Left ventricle myocardium inferior (tissue), 1 donor: ENCODE results near the gene GOLGA7B. TPM values are rescaled to one million over a fixed set of nuclear protein-coding genes. Genes with fewer than 3 reads are reported as not detected.
A peak's percentile ranks its signal among the peaks of the same experiment; 100 is the strongest.

Source experiments
- DNase-seq: peaks from one replicate; pipeline ENCODE4 v3.0.0-alpha.2; 2020
- H3K27ac ChIP-seq: fragments of 200-600 bp; replicated peaks from 2 replicates; pipeline ENCODE4 v1.8.0; 2021
- H3K27me3 ChIP-seq: fragments of 200-600 bp; 2 replicates; pipeline ENCODE4 v1.8.0; 2021; ENCODE audit warnings: low read depth
- H3K36me3 ChIP-seq: fragments of 200-600 bp; 2 replicates; pipeline ENCODE4 v1.8.0; 2021
- H3K4me1 ChIP-seq: fragments of 200-600 bp; 2 replicates; pipeline ENCODE4 v1.8.0; 2021
- H3K4me3 ChIP-seq: fragments of 200-600 bp; 2 replicates; pipeline ENCODE4 v1.8.0; 2021; ENCODE audit warnings: mild to moderate bottlenecking, moderate library complexity
- H3K9me3 ChIP-seq: fragments of 200-600 bp; replicated peaks from 2 replicates; pipeline ENCODE4 v1.8.0; 2021
- intact Hi-C: fragments of 100-400 bp; cut with micrococcal nuclease; formaldehyde crosslinking; loops from one replicate; pipeline ENCODE4 v1.11.0; 2022
- total RNA-seq: library from RNA; stranded (reverse); fragmentation: NEBNext Ultra II Directional; extraction: Animal tissue kit (Norgen Biotek cat#: 25700); gene quantifications from one replicate; pipeline ENCODE4 v1.2.1, GENCODE V29; 2021
- TF ChIP-seq, protein P1 (sequence below): fragments of 200-600 bp; IDR thresholded peaks from 2 replicates; pipeline ENCODE4 v1.8.0; 2021; ENCODE audit warnings: antibody characterized with exemption, mild to moderate bottlenecking, borderline replicate concordance
- donor health status: DM: no; HTN: yes; CAD: no; lungs with severe emphysema.

Gene GOLGA7B
- total RNA-seq, 1 donor from 2014 or later, result 0.60 TPM

DNA sequence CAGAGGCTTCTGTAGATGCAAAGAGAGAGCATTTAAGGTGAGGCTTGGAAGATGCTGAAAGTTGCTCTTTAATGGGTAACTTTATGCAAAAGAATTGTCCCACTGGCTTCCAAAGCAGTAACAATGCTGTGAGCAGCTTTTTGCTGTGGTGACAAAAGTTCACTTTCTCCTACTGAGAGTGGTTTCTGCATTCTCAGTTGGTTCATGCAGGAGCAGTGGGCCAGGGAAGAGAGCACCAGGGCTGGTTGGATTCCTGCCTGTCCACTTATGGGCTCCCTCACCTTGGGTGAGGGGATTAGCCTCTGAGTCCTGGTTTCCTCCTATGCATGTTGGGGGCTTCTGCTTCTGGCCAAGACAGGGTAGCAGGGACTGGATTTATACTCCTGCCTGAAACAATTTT lies 31.1 kb upstream of the GOLGA7B start:
- intact Hi-C loops, result no loop called here
- Histone ChIP-seq H3K27me3 (peaks cover 69% of the 10 kb centered on the region), H3K36me3 (no peaks in the 10 kb centered on the region), H3K4me1 (no peaks in the 10 kb centered on the region), H3K27ac (no peak overlapping the region), H3K4me3 (no peak overlapping the region), H3K9me3 (no peaks in the 10 kb centered on the region)
- TF ChIP-seq, protein P1, sequence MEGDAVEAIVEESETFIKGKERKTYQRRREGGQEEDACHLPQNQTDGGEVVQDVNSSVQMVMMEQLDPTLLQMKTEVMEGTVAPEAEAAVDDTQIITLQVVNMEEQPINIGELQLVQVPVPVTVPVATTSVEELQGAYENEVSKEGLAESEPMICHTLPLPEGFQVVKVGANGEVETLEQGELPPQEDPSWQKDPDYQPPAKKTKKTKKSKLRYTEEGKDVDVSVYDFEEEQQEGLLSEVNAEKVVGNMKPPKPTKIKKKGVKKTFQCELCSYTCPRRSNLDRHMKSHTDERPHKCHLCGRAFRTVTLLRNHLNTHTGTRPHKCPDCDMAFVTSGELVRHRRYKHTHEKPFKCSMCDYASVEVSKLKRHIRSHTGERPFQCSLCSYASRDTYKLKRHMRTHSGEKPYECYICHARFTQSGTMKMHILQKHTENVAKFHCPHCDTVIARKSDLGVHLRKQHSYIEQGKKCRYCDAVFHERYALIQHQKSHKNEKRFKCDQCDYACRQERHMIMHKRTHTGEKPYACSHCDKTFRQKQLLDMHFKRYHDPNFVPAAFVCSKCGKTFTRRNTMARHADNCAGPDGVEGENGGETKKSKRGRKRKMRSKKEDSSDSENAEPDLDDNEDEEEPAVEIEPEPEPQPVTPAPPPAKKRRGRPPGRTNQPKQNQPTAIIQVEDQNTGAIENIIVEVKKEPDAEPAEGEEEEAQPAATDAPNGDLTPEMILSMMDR, result no peak
- no peak for DNase-seq

DNA sequence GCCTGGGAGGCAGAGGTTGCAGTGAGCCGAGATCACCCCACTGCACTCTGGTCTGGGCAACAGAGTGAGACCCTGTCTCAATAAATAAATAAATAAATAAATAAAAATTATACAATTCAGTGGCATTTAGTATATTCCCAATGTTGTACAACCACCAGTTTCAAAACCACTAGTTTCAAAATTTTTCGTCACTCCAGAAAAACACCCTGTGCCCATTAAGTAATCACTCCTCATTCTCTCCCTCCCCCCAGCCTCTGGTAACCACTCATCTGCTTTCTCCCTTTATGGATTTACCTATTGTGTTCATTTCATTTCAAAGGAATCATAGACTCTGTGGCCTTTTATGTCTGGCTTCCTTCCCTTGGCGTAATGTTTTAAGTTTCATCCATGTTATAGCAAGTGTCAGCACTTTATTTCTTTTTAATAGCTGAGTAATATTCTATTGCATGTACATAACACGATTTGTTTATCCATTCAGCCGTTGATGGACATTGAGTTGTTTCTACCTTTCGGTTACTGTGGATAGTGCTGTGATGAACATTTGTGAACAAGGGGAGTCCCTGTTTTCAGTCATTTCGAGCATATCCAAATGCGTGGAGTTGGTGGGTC lies 29.4 kb upstream of the GOLGA7B start:
- H3K36me3 ChIP-seq, result no peaks in the 10 kb centered on the region
- no peak overlapping the region for H3K27ac ChIP-seq
- no peaks in the 10 kb centered on the region for H3K9me3 ChIP-seq
- no peak overlapping the region for H3K4me3 ChIP-seq
- peaks cover 72% of the 10 kb centered on the region for H3K27me3 ChIP-seq
- DNase-seq, result no peak
- TF ChIP-seq, protein P1, result no peak
- no peaks in the 10 kb centered on the region for H3K4me1 ChIP-seq
- intact Hi-C loops, result no loop called here

DNA sequence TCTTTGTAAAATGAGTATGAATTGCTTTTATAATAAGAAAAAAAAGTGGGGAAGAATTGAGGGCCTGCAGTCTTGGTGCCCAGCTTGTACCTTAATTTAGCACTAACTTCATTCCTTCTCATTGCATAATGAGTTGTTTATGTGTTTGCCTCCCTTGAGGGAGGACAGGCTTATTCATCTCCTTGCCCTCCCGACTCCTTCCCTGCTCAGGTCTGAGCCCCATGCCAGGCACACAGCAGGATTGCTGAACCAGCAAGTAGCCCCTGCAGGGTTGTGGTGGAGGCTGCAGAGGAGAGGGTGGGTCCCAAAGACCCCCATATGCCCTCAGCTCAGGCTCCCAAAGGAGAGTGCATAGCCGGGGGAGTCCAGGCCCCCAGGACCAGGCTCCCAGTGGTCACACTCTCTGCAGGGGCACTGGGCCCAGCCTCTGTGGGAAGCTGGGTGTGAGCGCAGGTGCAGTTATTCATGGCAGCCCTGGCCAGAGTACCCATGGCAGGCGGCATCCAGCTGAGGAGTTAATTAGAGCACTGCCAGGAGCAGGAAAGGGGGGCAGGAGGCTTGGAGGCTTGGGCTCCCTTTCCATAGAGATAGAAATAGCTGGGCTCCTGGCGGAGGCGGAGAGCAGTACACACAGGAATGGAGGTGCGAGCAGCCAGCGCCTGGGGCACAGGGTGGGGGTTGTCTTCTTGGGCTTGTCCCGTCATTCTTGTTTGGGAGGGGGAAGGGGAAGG lies 28.2 kb upstream of the GOLGA7B start:
- H3K4me1 ChIP-seq, result no peaks in the 10 kb centered on the region
- peaks cover 59% of the 10 kb centered on the region for H3K27me3 ChIP-seq
- TF ChIP-seq, protein P1, result no peak
- no peak for DNase-seq
- intact Hi-C loops, result no loop called here
- H3K36me3 ChIP-seq, result no peaks in the 10 kb centered on the region
- H3K27ac ChIP-seq, result no peak overlapping the region
- no peak overlapping the region for H3K4me3 ChIP-seq
- H3K9me3 ChIP-seq, result no peaks in the 10 kb centered on the region

DNA sequence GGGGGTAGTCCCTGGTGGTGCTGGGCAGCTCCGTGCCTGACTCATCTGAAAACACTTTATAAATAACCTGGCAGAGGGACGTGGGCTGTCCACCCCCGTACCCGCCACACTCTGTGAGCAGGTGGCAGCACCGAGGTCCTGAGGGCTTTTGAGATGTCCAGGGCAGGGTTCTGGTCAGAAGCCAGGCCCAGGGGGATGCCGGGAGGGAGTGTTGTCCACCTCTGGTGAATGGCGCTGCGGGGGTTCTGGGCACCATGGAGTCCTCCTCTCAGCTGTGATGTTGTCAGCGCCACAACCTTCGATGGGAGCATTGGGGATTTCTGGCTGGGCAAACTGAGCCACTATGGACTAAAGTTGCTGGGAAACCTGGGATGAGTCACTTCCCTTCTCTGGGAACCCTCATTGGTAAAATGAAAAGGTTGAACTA lies 27.4 kb upstream of the GOLGA7B start:
- TF ChIP-seq, protein P1, result no peak
- DNase-seq, result no peak
- no peak overlapping the region for H3K27ac ChIP-seq
- H3K4me3 ChIP-seq, result no peak overlapping the region
- H3K36me3 ChIP-seq, result no peaks in the 10 kb centered on the region
- H3K9me3 ChIP-seq, result no peaks in the 10 kb centered on the region
- H3K27me3 ChIP-seq, result peaks cover 52% of the 10 kb centered on the region
- H3K4me1 ChIP-seq, result no peaks in the 10 kb centered on the region
- intact Hi-C loops, result no loop called here

DNA sequence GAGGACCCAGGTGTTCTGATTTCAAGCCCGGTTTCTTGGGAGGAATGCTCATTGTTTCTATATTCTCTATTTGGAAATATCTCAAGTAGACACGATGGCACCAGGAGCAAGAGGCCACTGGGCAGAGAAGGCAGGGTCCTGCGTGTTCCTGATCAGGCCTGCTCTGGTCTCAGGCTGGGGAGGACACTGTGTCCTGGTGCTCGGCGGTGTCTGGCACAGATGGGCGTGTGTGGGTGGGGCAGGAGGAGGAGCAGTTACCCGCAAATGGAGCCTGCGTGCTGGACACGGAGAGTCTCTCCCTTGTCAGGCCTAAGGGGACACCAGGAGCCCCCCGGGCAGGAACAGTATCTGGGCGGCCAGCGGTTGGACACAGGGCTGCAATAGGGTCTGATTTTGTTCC lies 25.9 kb upstream of the GOLGA7B start:
- Histone ChIP-seq H3K27ac (peak overlapping the region; percentile 30), H3K4me1 (no peaks in the 10 kb centered on the region), H3K4me3 (no peak overlapping the region), H3K9me3 (no peaks in the 10 kb centered on the region), H3K27me3 (peaks cover 46% of the 10 kb centered on the region), H3K36me3 (no peaks in the 10 kb centered on the region)
- TF ChIP-seq, protein P1, result no peak
- DNase-seq, result peak; percentile 37
- intact Hi-C loops, result no loop called here
